ENCODE data around the gene POLR2I. TPM values are rescaled to one million over a fixed set of nuclear protein-coding genes. Genes with fewer than 3 reads are reported as not detected.
"Not testable (repeated sequence)": the region's sequence is repeated elsewhere in the genome, so short reads cannot be mapped to it uniquely, and the experiment has no call there.

The POLR2I gene
- total RNA-seq, 1 donor from 2014 or later: 72.0 TPM

DNA sequence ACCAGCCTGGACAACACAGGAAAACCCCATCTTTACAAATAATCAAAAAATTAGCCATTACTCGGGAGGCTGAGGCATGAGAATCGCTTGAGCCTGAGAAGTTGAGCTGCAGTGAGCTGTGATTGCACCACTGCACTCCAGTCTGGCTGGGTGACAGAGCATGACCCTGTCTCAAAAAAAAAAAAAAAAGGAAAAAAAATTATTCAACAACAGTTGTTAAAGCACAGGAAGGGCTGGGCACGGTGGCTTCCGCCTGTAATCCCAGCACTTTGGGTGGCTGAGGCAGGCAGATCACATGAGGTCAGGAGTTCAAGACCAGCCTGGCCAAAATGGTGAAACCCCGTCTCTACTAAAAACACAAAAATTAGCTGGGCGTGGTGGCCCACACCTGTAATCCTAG, 16.5 kb upstream of the POLR2I start:
- ATAC-seq: not testable (repeated sequence)

DNA sequence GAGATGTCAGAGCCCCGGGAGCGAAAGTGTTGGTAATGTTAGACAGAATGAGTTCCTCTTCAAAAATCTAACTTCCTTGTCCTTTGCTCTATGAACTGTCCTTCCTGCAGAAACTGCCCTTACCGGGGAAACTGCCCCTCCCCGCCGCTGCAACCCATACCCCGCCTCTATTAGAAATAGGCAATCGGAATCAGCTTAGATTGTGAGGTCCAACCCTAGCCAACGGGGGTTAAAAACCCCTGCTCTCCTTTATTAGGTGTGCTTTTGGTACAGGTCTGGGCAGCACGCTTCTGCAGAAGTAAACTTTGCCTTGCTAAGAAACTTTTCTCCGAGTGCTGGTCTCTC, 13.7 kb upstream of the POLR2I start:
- peak; percentile 16 for ATAC-seq

DNA sequence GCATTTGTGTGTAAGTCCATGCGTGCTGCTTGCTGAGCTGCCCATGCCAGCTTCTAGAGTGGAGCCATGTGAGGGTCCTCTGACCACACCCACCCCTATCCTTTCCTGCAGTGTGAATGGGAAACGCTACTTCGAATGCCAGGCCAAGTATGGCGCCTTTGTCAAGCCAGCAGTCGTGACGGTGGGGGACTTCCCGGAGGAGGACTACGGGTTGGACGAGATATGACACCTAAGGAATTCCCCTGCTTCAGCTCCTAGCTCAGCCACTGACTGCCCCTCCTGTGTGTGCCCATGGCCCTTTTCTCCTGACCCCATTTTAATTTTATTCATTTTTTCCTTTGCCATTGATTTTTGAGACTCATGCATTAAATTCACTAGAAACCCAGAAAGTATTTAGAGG, 10.9 kb upstream of the POLR2I start:
- no peak for ATAC-seq

- ATAC-seq: no peak
Measured at GRCh38 chr19:36121486-36122124, 6.9 kb upstream of the POLR2I start.

DNA sequence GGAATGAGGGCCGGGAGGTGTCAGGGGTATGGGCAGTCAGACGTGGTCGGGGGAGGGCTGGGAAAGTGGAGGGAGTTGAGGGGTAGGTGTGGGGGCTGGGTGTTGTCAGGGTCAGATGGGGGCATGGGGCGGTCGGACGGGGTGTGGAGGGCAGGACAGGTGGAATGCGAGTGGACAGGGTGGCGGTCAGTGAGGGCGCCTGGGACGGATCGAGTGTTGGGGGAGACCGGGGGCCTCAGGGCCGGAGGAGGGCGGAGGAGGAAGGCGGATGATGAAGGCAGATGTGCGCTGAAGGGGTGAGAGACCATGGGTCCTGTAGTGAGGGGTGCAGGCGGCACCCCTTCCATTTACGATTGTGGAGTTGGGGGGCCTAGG, 6.3 kb upstream of the POLR2I start:
- ATAC-seq: no peak

GRCh38 chr19:36120092-36120983, 5.7 kb upstream of the POLR2I start:
- no peak for ATAC-seq

GRCh38 chr19:36116344-36116637, 1.6 kb upstream of the POLR2I start:
- ATAC-seq: no peak

DNA sequence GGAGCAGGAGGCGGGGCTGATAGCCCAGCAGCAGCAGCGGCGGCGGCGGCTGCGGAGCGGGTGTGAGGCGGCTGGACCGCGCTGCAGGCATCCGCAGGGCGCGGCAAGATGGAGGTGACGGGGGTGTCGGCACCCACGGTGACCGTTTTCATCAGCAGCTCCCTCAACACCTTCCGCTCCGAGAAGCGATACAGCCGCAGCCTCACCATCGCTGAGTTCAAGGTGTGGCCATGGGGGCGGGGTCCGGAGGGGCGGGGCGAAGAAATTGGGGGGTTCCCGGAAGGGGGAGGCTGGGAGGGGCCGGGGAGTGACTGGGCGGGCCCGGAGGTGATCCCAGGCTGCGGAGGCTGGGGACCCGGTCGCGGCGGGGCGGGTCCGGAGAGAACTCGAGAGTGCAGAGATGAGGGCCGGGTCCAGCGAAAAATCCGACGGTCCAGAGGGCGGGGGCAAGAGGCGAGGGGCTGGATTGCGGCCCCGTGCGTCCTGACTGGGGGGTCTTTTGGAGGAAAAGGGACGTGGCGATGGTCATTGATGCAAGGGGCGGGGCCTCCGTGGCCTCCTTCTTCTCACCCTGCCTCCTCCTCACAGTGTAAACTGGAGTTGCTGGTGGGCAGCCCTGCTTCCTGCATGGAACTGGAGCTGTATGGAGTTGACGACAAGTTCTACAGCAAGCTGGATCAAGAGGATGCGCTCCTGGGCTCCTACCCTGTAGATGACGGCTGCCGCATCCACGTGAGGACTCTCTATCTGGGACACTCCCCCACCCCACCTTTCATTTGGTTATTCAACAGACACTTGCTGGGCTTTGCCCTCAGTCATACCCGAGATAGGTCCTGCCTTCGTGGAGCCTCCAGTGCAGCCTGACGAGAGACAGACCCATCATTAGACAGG, 1.0 kb upstream of the POLR2I start, which contains the start of gene TBCB:
TBCB (plus strand) TSS at position 16 of the 891 bp plus-strand sequence; CDS start at position 109, 93 bp downstream.
- ATAC-seq: peak; percentile 70

GRCh38 chr19:36113894-36114720, 568 bp downstream of the POLR2I start:
- ATAC-seq: peak; percentile 10

GRCh38 chr19:36113425-36113824, 1.2 kb downstream of the POLR2I start:
- ATAC-seq: no peak

GRCh38 chr19:36112678-36113077, 2.0 kb downstream of the POLR2I start:
- no peak for ATAC-seq

- no peak for ATAC-seq
Measured at GRCh38 chr19:36111200-36111539, 3.5 kb downstream of the POLR2I start.

- ATAC-seq: no peak
Measured at GRCh38 chr19:36110487-36111199, 4.0 kb downstream of the POLR2I start, which contains the start of gene OVOL3. TSS of gene OVOL3 (plus strand) at chr19:36111143. CDS start at chr19:36111203, 60 bp downstream.

- no peak for ATAC-seq
Measured at GRCh38 chr19:36108684-36109083, 6.0 kb downstream of the POLR2I start.

DNA sequence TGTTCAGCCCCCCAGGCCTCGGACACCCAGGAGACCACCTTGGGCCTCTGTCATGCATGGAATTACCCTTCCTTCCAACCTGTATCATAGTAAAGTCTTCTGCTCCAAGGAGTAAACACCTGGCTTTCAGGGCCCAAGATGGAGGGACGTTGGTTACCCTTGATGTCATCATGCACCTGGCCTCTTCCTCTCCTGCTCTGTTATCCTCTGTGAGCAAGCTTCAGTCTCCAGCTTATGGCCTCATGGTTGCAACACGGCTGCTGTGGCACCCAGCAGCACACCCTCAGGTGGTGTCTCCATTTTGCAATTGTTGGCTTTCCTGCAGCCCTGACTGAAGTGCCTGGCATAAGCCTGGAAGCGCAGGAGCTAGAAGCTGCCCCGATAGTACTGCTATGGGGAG, 7.7 kb downstream of the POLR2I start:
- no peak for ATAC-seq

- ATAC-seq: no peak
Measured at GRCh38 chr19:36106441-36106840, 8.2 kb downstream of the POLR2I start.

DNA sequence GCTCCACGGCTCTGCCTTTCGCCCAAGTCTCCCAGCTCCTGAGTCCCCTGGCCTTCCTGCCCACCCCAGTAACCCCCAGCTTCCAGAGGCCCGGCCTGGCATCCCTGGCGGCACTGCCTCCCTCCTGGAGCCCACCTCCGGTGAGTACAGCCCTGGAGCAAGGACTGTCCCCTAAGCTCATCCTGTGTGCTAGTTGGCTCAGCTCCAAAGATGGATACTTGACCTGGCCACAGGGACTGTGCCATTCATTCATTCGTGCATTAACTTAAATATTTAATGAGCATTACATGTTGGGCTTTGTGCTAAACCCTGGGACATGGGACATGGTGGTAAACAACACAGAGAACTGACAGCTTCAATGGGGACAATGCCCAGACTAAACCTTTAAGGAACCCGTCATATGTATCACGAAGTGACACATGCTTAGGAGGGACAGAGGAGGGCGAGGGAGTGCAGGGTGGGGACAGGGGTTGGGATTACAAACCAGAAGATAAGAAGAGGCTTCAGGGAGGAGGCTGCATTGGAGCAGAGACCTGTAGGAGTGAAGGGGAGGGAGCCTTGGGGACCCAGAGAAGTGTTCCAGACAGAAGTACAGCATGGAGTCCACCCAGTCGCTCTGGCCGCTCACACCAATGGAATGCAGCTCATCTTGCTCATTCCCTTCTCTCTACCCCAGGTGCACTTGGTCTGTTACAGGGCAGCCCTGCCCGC, 10.7 kb downstream of the POLR2I start:
- ATAC-seq: peak; percentile 42

DNA sequence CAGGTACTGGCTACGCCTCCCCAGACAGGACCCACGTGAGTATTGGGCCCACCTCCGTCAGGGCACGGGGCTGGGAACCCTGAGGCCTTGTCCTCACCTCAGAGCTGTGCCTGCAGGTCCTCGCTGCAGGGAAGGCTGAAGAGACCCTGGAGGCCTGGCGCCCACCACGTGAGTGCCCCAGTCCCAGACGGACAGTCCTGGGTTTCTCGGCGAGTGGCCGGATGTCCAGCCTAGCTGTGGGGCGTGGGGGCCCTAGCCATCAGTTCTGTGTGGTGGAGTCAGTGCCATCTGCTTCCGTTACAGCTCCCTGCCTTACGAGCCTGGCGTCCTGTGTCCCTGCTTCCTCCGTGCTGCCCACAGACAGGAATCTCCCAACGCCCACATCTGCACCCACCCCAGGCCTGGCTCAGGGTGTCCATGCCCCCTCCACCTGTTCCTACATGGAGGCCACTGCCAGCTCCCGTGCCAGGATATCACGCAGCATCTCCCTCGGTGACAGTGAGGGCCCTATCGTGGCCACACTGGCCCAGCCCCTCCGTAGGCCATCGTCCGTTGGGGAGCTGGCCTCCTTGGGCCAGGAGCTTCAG, 11.5 kb downstream of the POLR2I start:
- ATAC-seq: no peak

- peak; percentile 81 for ATAC-seq
Measured at GRCh38 chr19:36101550-36102327, 12.9 kb downstream of the POLR2I start.

- ATAC-seq: peak; percentile 11
Measured at GRCh38 chr19:36100476-36100875, 14.2 kb downstream of the POLR2I start.

Data from esophagus mucosa (tissue), 1 donor.